ENCODE results near the gene TWSG1. TPM values are rescaled to one million over a fixed set of nuclear protein-coding genes. Genes with fewer than 3 reads are reported as not detected.
A peak's percentile ranks its signal among the peaks of the same experiment; 100 is the strongest.
"Not testable (repeated sequence)": the region's sequence is repeated elsewhere in the genome, so short reads cannot be mapped to it uniquely, and the experiment has no call there.

Gene TWSG1
- total and polyA plus RNA-seq, 12 donors = 10.1 to 33.5 (median 23.3) TPM

GRCh38 chr18:9362869-9363268, 28.3 kb downstream of the TWSG1 start:
- H3K27ac ChIP-seq = no peak overlapping the region
- intact Hi-C loops (cut with DNase I) = no loop called here
- no peaks in the 10 kb centered on the region for H3K9me3 ChIP-seq (replicated peaks in 1 of 3)
- no peaks in the 10 kb centered on the region for H3K4me1 ChIP-seq (replicated peaks in 1 of 2)
- H3K4me3 ChIP-seq = no peak overlapping the region
- 88 to 97% (median 92%) methylated on average over 1 of the region's 1 CpG for WGBS, 4 donors
- no peak for TF ChIP-seq POLR2A (IDR thresholded peaks at IDR 0.05)
- TF ChIP-seq, protein P1, sequence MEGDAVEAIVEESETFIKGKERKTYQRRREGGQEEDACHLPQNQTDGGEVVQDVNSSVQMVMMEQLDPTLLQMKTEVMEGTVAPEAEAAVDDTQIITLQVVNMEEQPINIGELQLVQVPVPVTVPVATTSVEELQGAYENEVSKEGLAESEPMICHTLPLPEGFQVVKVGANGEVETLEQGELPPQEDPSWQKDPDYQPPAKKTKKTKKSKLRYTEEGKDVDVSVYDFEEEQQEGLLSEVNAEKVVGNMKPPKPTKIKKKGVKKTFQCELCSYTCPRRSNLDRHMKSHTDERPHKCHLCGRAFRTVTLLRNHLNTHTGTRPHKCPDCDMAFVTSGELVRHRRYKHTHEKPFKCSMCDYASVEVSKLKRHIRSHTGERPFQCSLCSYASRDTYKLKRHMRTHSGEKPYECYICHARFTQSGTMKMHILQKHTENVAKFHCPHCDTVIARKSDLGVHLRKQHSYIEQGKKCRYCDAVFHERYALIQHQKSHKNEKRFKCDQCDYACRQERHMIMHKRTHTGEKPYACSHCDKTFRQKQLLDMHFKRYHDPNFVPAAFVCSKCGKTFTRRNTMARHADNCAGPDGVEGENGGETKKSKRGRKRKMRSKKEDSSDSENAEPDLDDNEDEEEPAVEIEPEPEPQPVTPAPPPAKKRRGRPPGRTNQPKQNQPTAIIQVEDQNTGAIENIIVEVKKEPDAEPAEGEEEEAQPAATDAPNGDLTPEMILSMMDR (IDR thresholded peaks at IDR 0.05) = no peak
- no peaks in the 10 kb centered on the region for H3K36me3 ChIP-seq (replicated peaks in 1 of 2)
- no peak for DNase-seq
- no peaks in the 10 kb centered on the region for H3K27me3 ChIP-seq

GRCh38 chr18:9364242-9364641, 29.7 kb downstream of the TWSG1 start:
- WGBS, 4 donors = 90 to 94% (median 93%) methylated on average over 8 of the region's 8 CpGs
- no peak overlapping the region for H3K4me3 ChIP-seq
- no peaks in the 10 kb centered on the region for H3K4me1 ChIP-seq (replicated peaks in 1 of 2)
- DNase-seq = no peak
- H3K36me3 ChIP-seq (replicated peaks in 1 of 2) = no peaks in the 10 kb centered on the region
- no peaks in the 10 kb centered on the region for H3K27me3 ChIP-seq
- H3K9me3 ChIP-seq (replicated peaks in 1 of 3) = no peaks in the 10 kb centered on the region
- intact Hi-C loops (cut with DNase I) = no loop called here
- no peak for TF ChIP-seq POLR2A (IDR thresholded peaks at IDR 0.05)
- TF ChIP-seq, protein P1 (IDR thresholded peaks at IDR 0.05) = no peak
- no peak overlapping the region for H3K27ac ChIP-seq

DNA sequence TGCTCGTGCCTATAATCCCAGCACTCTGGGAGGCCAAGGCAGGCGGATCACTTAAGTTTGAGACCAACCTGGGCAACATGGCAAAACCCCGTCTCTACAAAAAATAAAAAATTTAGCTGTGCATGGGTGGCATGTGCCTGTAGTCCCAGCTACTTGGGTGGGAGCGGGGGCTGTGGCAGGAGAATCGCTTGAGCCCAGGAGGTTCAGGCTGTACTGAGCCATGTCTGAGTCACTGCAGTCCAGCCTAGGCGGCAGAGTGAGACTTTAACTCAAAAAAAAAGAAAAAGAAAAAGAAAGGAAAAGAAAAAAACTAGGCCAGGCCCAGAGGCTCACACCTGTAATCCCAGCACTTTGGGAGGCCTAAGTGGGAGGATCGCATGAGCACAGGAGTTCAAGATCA, 30.8 kb downstream of the TWSG1 start:
- 92 to 96% (median 93%) methylated on average over 7 of the region's 7 CpGs for WGBS, 4 donors
- DNase-seq = no peak
- intact Hi-C loops (cut with DNase I) = no loop called here
- Histone ChIP-seq H3K4me3 (no peak overlapping the region), H3K27ac (no peak overlapping the region), H3K27me3 (no peaks in the 10 kb centered on the region), H3K36me3 (replicated peaks in 1 of 2) (no peaks in the 10 kb centered on the region), H3K4me1 (replicated peaks in 1 of 2) (no peaks in the 10 kb centered on the region), H3K9me3 (replicated peaks in 1 of 3) (no peaks in the 10 kb centered on the region)
- no peak for TF ChIP-seq POLR2A (IDR thresholded peaks at IDR 0.05)
- TF ChIP-seq, protein P1 (IDR thresholded peaks at IDR 0.05) = no peak

DNA sequence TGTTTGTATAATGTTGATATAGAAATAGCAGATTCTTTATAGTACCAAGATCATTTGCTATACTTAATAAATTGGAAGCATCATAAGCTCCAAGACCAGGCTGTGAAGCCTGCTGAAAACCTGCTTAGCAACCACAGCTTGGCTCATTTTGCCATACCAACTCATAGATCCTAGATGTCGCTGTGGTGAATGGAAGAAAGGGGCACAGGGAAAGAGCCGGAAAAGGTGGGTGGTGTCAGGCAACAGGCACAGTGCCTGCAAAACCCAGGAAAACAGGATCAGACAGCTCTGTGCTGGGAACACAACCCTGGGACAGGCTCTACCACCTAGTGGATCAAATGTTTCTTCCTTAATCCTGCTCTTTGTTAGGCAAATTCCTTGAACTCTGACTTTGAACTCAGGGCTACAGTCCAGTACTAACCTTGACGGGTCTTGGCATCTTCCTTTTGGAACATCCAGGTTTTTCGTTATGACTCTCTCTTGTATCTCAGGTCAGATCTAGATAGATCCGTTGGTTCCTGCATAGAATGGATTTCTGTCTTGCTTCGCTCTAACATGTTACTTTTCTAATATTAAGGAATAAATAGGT, 31.6 kb downstream of the TWSG1 start:
- TF ChIP-seq POLR2A (IDR thresholded peaks at IDR 0.05) = no peak
- TF ChIP-seq, protein P1 (IDR thresholded peaks at IDR 0.05) = peak in 3 of 6 experiments; percentile 14 to 28 (median 24)
- H3K27ac ChIP-seq = no peak overlapping the region
- intact Hi-C loops (cut with DNase I) = no loop called here
- DNase-seq = peak; percentile 16 to 58 (median 33)
- 47 to 51% (median 49%) methylated on average over 5 to 6 of the region's 6 CpGs for WGBS, 4 donors
- no peak overlapping the region for H3K4me3 ChIP-seq
- no peaks in the 10 kb centered on the region for H3K27me3 ChIP-seq
- H3K4me1 ChIP-seq (replicated peaks in 1 of 2) = no peaks in the 10 kb centered on the region
- no peaks in the 10 kb centered on the region for H3K9me3 ChIP-seq (replicated peaks in 1 of 3)
- no peaks in the 10 kb centered on the region for H3K36me3 ChIP-seq (replicated peaks in 1 of 2)

GRCh38 chr18:9373254-9373653, 38.7 kb downstream of the TWSG1 start:
- WGBS, 4 donors = 88 to 100% (median 97%) methylated on average over 1 of the region's 1 CpG
- H3K36me3 ChIP-seq (replicated peaks in 1 of 2); H3K4me3 ChIP-seq; intact Hi-C loops (cut with DNase I); H3K4me1 ChIP-seq (replicated peaks in 1 of 2); H3K27me3 ChIP-seq; H3K9me3 ChIP-seq (replicated peaks in 1 of 3); DNase-seq; H3K27ac ChIP-seq: not testable (repeated sequence)

All from adrenal gland (tissue), 12 donors.